Fibroblast of pulmonary artery (primary cell): ENCODE measurements around the gene SLC22A2.

ENCODE experiments used
- DNase-seq: peaks from one replicate; pipeline ENCODE4 v3.0.0-alpha.2; 2010; ENCODE audit warnings: low read depth
- H3K4me3 ChIP-seq: replicated peaks from 2 replicates; pipeline ENCODE4 v1.5.1; 2011; ENCODE audit warnings: low read depth, mild to moderate bottlenecking, control low read depth, low read length, moderate library complexity
- TF ChIP-seq, protein P1 (sequence below): IDR thresholded peaks from 2 replicates; pipeline ENCODE4 v1.5.1; 2011; ENCODE audit warnings: mild to moderate bottlenecking, control low read depth, low read length, inconsistent platforms; ENCODE audit errors: missing control alignments

SLC22A2 gene

DNA sequence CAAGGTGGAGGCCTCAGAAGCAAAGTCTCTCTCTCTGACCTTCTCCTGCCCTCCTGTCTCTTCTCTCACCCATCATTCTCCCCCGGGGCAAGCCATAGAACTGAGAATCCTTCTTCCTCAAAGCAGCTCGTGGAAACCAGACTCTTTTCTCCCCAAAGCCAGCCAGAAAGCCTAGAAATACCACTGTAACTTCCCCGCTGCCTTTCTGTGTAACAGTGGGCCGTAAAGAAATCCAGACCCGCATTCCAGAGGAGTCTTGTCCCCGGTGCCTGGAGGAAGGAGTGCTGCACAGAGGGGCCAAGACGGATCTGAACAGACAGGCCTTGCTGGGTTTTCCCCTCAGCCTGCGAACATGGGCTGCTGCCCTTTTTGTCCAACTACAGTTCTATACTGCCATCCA is 977 bp upstream of the SLC22A2 start:
- TF ChIP-seq, protein P1, sequence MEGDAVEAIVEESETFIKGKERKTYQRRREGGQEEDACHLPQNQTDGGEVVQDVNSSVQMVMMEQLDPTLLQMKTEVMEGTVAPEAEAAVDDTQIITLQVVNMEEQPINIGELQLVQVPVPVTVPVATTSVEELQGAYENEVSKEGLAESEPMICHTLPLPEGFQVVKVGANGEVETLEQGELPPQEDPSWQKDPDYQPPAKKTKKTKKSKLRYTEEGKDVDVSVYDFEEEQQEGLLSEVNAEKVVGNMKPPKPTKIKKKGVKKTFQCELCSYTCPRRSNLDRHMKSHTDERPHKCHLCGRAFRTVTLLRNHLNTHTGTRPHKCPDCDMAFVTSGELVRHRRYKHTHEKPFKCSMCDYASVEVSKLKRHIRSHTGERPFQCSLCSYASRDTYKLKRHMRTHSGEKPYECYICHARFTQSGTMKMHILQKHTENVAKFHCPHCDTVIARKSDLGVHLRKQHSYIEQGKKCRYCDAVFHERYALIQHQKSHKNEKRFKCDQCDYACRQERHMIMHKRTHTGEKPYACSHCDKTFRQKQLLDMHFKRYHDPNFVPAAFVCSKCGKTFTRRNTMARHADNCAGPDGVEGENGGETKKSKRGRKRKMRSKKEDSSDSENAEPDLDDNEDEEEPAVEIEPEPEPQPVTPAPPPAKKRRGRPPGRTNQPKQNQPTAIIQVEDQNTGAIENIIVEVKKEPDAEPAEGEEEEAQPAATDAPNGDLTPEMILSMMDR = no peak
- DNase-seq = no peak
- no peak overlapping the region for H3K4me3 ChIP-seq

DNA sequence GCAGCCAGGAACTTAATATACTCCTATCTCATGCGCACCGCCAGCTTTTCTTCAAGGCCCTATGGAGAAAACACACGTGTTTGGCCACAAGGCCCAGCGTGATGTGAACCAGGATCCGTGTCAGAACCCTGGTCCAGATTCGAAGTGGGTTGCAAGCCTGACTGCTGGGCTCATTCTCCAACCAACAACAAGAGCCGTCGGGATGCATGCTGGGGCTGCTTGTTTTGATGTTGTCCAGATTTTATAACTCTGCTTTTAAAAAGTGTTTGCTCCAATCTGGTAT is 463 bp upstream of the SLC22A2 start:
- no peak overlapping the region for H3K4me3 ChIP-seq
- DNase-seq = no peak
- TF ChIP-seq, protein P1 = no peak

DNA sequence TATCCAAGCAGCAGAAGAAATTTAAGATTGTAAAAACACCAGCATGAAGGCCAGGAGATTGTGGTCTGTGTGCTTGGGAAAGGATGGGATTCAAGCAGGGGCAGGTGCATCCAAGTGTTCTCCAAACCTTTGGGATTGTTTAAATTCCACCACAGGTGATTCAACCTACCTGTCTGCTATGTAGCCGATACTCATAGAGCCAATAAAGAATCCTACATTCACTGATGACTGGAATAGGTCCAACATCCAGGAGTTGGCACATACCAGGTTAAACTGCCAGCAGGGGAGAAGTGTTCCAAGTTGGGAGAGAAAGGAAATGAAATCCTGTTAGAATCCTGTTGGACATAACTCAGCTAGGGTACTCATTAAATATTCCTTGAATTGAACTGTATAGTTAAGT is 2.2 kb downstream of the SLC22A2 start:
- TF ChIP-seq, protein P1 = no peak
- no peak overlapping the region for H3K4me3 ChIP-seq
- no peak for DNase-seq

DNA sequence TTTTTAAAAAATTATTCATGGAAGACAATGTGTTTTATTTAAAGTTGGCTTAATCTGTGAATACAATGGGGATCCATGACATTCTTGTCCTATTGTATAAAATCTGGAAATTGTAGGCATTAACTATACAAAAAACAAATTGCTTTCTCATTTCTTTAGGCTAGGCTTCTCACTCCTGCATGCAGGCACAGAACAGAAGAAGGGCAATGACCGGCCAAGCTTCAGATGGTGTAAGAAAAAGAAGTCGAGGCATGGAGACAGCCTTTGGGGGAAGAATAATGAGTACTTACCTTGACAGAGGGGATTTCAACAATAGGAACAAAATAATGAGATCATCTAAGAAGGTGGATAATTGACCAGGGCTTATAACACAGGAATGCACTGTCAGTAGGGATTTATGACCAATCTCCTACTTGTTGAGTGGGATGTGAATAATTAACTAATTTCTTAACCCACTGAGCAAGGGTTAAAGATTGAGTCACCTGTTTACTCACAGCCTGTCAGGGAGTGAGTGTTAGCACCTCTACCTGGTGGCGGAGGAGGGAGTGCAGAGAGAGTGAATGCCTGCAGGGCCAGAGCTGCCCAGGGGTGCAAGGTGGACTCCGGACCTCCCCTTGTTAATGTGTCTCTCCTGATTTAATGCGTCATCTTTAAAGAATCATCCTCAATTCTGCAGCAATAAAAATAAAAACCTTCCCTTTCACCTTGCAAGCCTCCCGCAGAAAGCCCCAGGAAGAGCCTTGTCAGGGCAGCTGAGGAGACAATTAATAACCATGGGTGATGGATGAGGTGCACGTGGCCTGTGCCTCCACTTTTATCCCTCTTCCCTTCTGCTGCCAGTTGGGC is 3.9 kb downstream of the SLC22A2 start:
- TF ChIP-seq, protein P1 = no peak
- no peak overlapping the region for H3K4me3 ChIP-seq
- no peak for DNase-seq

DNA sequence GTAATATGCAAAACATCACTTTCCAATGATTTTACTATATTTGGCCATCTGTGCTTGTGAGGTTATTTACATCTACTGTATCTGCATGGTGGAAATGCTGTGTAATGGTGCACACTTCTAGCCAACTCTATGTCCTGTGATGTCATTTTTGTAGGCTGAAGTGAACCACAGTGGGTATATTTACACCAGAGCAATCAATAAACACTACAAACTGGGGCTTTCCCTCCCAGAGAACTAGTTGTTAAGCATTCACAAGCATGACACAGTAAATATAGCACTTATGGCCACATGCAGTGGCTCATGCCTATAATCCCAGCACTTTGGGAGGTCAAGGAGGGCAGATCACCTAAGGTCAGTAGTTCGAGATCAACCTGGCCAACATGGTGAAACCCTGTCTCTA is 4.9 kb downstream of the SLC22A2 start:
- DNase-seq = no peak
- TF ChIP-seq, protein P1 = no peak
- H3K4me3 ChIP-seq = no peak overlapping the region

DNA sequence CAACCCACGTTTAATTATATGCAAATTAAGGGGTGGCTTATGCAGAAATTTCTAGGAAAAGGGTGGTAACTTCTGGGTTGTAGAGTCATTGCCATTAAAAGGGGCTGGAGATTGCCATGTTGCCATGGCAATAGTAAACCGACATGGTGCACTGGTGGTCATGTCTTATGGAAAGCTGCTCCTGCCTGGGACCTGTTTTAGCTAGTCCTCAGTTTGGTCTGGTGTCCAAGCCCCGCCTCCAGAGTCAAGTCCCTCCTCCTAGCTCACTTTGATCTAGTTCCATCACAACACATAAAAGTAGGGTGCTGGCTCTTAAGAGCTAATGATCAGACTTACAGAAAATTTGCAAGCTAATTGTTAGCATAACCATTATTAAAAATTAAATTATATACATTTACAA is 5.3 kb downstream of the SLC22A2 start:
- no peak overlapping the region for H3K4me3 ChIP-seq
- TF ChIP-seq, protein P1 = no peak
- DNase-seq = no peak
